ENCODE measurements around the gene LRSAM1.

The LRSAM1 gene

DNA sequence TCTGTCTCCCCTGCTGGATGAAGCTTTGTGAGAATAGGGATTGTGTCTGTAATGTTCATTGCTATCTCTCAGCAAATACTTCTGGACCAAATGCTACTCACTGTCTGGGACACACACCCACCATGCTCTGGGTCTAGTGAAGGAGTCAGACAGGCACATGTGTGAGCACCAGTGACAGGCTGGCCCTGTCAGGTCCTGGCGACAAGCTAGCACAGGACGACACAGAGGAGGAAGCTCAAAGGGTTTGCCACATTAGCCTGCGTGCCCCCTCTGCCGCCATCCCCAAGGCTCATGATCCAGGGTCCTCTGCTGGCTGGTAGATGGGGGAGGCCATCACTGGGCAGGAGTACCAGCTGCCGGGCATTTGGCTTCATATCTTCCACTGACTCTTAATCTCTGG, 23.3 kb downstream of the LRSAM1 start:
- Histone ChIP-seq H3K9ac (ENCODE audit: low read length) (no peak overlapping the region), H3K27ac (ENCODE audit: low read length) (no peak overlapping the region), H3K4me2 (ENCODE audit: low read length) (no peak overlapping the region), H3K79me2 (ENCODE audit: low read length) (no peaks in the 10 kb centered on the region), H2AFZ (ENCODE audit: low read depth, low read length) (no peak overlapping the region), H3K27me3 (ENCODE audit: low read depth, low read length) (no peaks in the 10 kb centered on the region), H3K9me3 (ENCODE audit: insufficient read depth, low read length) (no peaks in the 10 kb centered on the region), H4K20me1 (ENCODE audit: insufficient read depth, low read length) (no peaks in the 10 kb centered on the region), H3K4me1 (ENCODE audit: low read length) (no peaks in the 10 kb centered on the region), H3K36me3 (replicated peaks; ENCODE audit: low read depth, low read length) (peaks cover 10% of the 10 kb centered on the region), H3K4me3 (ENCODE audit: low read length) (no peak overlapping the region)
- no peak for TF ChIP-seq EZH2phosphoT487 (IDR thresholded peaks at IDR 0.05; ENCODE audit: low read depth)
- TF ChIP-seq CTCF (IDR thresholded peaks at IDR 0.05; ENCODE audit: low read depth, low read length): no peak

DNA sequence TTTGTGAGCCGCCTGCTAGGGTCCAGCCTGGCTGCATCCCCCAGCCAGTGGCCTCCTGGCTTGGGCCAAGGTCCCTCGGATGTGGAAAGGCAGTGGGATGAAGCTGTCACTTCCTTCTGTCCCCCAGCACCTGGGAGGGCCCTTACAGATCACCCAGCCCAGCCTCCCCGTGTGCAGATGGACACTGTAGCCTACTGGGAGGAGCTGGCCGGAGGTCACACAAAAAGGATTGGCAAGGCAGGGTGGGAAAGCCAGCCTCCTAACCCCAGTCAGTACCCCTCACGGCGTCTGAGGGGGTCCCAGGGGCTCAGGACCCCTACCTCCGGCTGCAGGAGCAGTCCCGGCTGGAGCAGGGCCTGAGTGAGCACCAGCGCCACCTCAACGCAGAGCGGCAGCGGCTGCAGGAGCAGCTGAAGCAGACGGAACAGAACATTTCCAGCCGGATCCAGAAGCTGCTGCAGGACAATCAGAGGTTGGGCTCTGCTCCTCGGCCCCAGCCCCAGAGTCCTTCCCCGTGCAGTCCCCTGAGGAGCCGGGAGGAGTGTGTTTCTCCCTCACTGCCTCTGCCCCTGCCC, 28.3 kb downstream of the LRSAM1 start:
- TF ChIP-seq CTCF (IDR thresholded peaks at IDR 0.05; ENCODE audit: low read depth, low read length): no peak
- Histone ChIP-seq H3K9ac (ENCODE audit: low read length) (no peak overlapping the region), H3K9me3 (ENCODE audit: insufficient read depth, low read length) (no peaks in the 10 kb centered on the region)

GRCh38 chr9:127482662-127483061, 31.4 kb downstream of the LRSAM1 start:
- H3K4me2 ChIP-seq (ENCODE audit: low read length): no peak overlapping the region
- H3K36me3 ChIP-seq (replicated peaks; ENCODE audit: low read depth, low read length): peaks cover 11% of the 10 kb centered on the region
- H3K4me3 ChIP-seq (ENCODE audit: low read length): no peak overlapping the region
- no peak overlapping the region for H2AFZ ChIP-seq (ENCODE audit: low read depth, low read length)
- H3K9me3 ChIP-seq (ENCODE audit: insufficient read depth, low read length): no peaks in the 10 kb centered on the region
- no peaks in the 10 kb centered on the region for H3K4me1 ChIP-seq (ENCODE audit: low read length)
- TF ChIP-seq CTCF (IDR thresholded peaks at IDR 0.05; ENCODE audit: low read depth, low read length) (no peak), EZH2phosphoT487 (IDR thresholded peaks at IDR 0.05; ENCODE audit: low read depth) (no peak)
- no peak overlapping the region for H3K27ac ChIP-seq (ENCODE audit: low read length)
- H4K20me1 ChIP-seq (ENCODE audit: insufficient read depth, low read length): no peaks in the 10 kb centered on the region
- no peak overlapping the region for H3K9ac ChIP-seq (ENCODE audit: low read length)
- H3K79me2 ChIP-seq (ENCODE audit: low read length): no peaks in the 10 kb centered on the region
- H3K27me3 ChIP-seq (ENCODE audit: low read depth, low read length): no peaks in the 10 kb centered on the region

More for the DNA sequence above, 28.3 kb downstream of the LRSAM1 start:
- H3K27ac ChIP-seq (ENCODE audit: low read length): no peak overlapping the region
- H4K20me1 ChIP-seq (ENCODE audit: insufficient read depth, low read length): no peaks in the 10 kb centered on the region
- no peaks in the 10 kb centered on the region for H3K79me2 ChIP-seq (ENCODE audit: low read length)
- H3K4me3 ChIP-seq (ENCODE audit: low read length): no peak overlapping the region
- H3K4me2 ChIP-seq (ENCODE audit: low read length): no peak overlapping the region
- no peak overlapping the region for H2AFZ ChIP-seq (ENCODE audit: low read depth, low read length)
- peaks cover 7% of the 10 kb centered on the region for H3K36me3 ChIP-seq (replicated peaks; ENCODE audit: low read depth, low read length)
- no peaks in the 10 kb centered on the region for H3K4me1 ChIP-seq (ENCODE audit: low read length)
- H3K27me3 ChIP-seq (ENCODE audit: low read depth, low read length): no peaks in the 10 kb centered on the region

- no peak for TF ChIP-seq EZH2phosphoT487 (IDR thresholded peaks at IDR 0.05; ENCODE audit: low read depth)
- TF ChIP-seq CTCF (IDR thresholded peaks at IDR 0.05; ENCODE audit: low read depth, low read length): no peak
- H3K4me3 ChIP-seq (ENCODE audit: low read length): no peak overlapping the region
Measured at GRCh38 chr9:127485995-127486394, 34.7 kb downstream of the LRSAM1 start.

More at GRCh38 chr9:127485995-127486394, 34.7 kb downstream of the LRSAM1 start:
- no peak overlapping the region for H3K9ac ChIP-seq (ENCODE audit: low read length)
- no peak overlapping the region for H3K27ac ChIP-seq (ENCODE audit: low read length)
- no peak overlapping the region for H3K4me2 ChIP-seq (ENCODE audit: low read length)
- no peaks in the 10 kb centered on the region for H3K9me3 ChIP-seq (ENCODE audit: insufficient read depth, low read length)
- no peaks in the 10 kb centered on the region for H4K20me1 ChIP-seq (ENCODE audit: insufficient read depth, low read length)
- no peak overlapping the region for H2AFZ ChIP-seq (ENCODE audit: low read depth, low read length)
- H3K79me2 ChIP-seq (ENCODE audit: low read length): no peaks in the 10 kb centered on the region
- H3K27me3 ChIP-seq (ENCODE audit: low read depth, low read length): no peaks in the 10 kb centered on the region
- H3K4me1 ChIP-seq (ENCODE audit: low read length): no peaks in the 10 kb centered on the region
- H3K36me3 ChIP-seq (replicated peaks; ENCODE audit: low read depth, low read length): peaks cover 11% of the 10 kb centered on the region
